ENCODE data around the gene PIGQ.

DNA sequence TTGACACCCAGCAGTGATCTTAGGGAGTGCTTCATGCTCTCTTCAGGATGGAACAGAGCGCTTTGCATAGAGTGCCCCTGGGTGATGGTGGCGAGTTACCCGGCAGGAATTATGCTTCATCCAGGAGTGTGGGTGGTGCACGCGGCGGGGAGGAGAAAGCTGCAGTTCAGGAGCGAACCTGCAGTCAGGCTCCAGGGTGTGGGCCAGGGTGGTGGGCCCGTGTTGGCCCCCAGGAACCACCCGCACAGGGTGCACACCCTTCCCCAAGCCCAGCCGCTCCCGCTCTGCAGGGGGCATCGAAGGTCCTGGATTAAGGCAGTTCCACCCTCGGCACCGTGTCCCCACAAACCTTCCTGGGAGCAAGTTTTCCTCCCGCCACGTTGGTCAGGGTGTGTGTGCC is 24.0 kb downstream of the PIGQ start:
- TF ChIP-seq, protein P1, sequence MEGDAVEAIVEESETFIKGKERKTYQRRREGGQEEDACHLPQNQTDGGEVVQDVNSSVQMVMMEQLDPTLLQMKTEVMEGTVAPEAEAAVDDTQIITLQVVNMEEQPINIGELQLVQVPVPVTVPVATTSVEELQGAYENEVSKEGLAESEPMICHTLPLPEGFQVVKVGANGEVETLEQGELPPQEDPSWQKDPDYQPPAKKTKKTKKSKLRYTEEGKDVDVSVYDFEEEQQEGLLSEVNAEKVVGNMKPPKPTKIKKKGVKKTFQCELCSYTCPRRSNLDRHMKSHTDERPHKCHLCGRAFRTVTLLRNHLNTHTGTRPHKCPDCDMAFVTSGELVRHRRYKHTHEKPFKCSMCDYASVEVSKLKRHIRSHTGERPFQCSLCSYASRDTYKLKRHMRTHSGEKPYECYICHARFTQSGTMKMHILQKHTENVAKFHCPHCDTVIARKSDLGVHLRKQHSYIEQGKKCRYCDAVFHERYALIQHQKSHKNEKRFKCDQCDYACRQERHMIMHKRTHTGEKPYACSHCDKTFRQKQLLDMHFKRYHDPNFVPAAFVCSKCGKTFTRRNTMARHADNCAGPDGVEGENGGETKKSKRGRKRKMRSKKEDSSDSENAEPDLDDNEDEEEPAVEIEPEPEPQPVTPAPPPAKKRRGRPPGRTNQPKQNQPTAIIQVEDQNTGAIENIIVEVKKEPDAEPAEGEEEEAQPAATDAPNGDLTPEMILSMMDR (IDR thresholded peaks at IDR 0.05): no peak
- TF ChIP-seq POLR2AphosphoS5 (IDR thresholded peaks at IDR 0.05): no peak
